Endothelial cell of umbilical vein (primary cell): ENCODE measurements around the gene LRP1B. TPM values are rescaled to one million over a fixed set of nuclear protein-coding genes. Genes with fewer than 3 reads are reported as not detected.

Experiments
- BruUV-seq: library from RNA; stranded (reverse); fragments of 400-500 nt; replicated peaks from 2 replicates; lab custom pipeline; 2021; lab: Mats Ljungman, UMichigan
- CTCF ChIA-PET: fragments of 300-600, 350-600 bp; sonication (Branson Sonifier 250); formaldehyde crosslinking; loops from one replicate; lab custom pipeline; 2021; ENCODE audit warnings: antibody characterized with exemption, inconsistent platforms; lab: Charles Lee
- POLR2A ChIA-PET: fragments of 300-600, 350-600 bp; sonication (Branson Sonifier 250); formaldehyde crosslinking; loops from one replicate; lab custom pipeline; 2021; ENCODE audit warnings: antibody characterized with exemption, inconsistent platforms; lab: Charles Lee
- DNase-seq: peaks from one replicate; pipeline ENCODE4 v3.0.0-alpha.2; 2011; ENCODE audit warnings: low read depth, low spot score
- FAIRE-seq: peaks from 2 replicates; lab custom pipeline; 2011; peaks lifted over from hg19 to GRCh38; lab: Jason Lieb, UNC
- H2AFZ ChIP-seq: 2 replicates; pipeline ENCODE4 v1.6.0; 2012; ENCODE audit warnings: low read depth, low read length, control low read depth, inconsistent platforms
- H3K27ac ChIP-seq: 2 replicates; pipeline ENCODE4 v1.5.1; 2011; ENCODE audit warnings: low read depth, mild to moderate bottlenecking, control low read depth, low read length, moderate library complexity; ENCODE audit not compliant: insufficient read depth
- H3K27me3 ChIP-seq, 2 experiments: 2 replicates each; pipeline versions ENCODE4 v1.6.0 to v1.6.1; 2011; ENCODE audit warnings: low read length in 2 of 2, mixed read lengths in 1 of 2; ENCODE audit not compliant: control insufficient read depth in 2 of 2, insufficient read depth in 2 of 2
- H3K36me3 ChIP-seq, 2 experiments: 2 replicates in 1 of 2; 3 replicates in 1 of 2; pipeline ENCODE4 v1.5.1; 2011; ENCODE audit warnings: low read length in 2 of 2, mild to moderate bottlenecking in 1 of 2, moderate library complexity in 1 of 2; ENCODE audit not compliant: control insufficient read depth in 2 of 2, insufficient read depth in 2 of 2; ENCODE audit errors: extremely low read depth in 1 of 2
- H3K4me1 ChIP-seq: 3 replicates; pipeline ENCODE4 v1.5.1; 2011; ENCODE audit warnings: mild to moderate bottlenecking, low read length; ENCODE audit not compliant: control insufficient read depth, insufficient read depth; ENCODE audit errors: extremely low read depth
- H3K4me2 ChIP-seq: 2 replicates; pipeline ENCODE4 v1.6.1; 2011; ENCODE audit warnings: low read length, control low read depth, mixed read lengths; ENCODE audit not compliant: insufficient read depth
- H3K4me3 ChIP-seq, 3 experiments: fragments of 200-600 bp in 1 of 3; sonication (generic), shearing (Covaris generic) in 1 of 3; replicated peaks in 1 of 3; 2 replicates each; pipeline ENCODE4 v1.5.1; 2011 to 2016; ENCODE audit warnings: control low read depth in 3 of 3, low read length in 3 of 3, mild to moderate bottlenecking in 2 of 3, inconsistent platforms in 1 of 3, low read depth in 1 of 3, moderate library complexity in 1 of 3; ENCODE audit not compliant: insufficient read depth in 1 of 3
- H3K79me2 ChIP-seq: 2 replicates; pipeline ENCODE4 v1.6.0; 2012; ENCODE audit warnings: low read length, inconsistent platforms; ENCODE audit not compliant: control insufficient read depth, insufficient read depth
- H3K9ac ChIP-seq: replicated peaks from 2 replicates; pipeline ENCODE3; 2011; ENCODE audit warnings: low read length, control low read depth; ENCODE audit not compliant: insufficient read depth; ENCODE audit errors: extremely low read depth
- H3K9me1 ChIP-seq: replicated peaks from 3 replicates; pipeline ENCODE4 v1.6.0; 2011; ENCODE audit warnings: mild to moderate bottlenecking, low read length; ENCODE audit not compliant: control insufficient read depth, insufficient read depth; ENCODE audit errors: extremely low read depth
- H3K9me3 ChIP-seq: replicated peaks from 2 replicates; pipeline ENCODE4 v1.5.1; 2012; ENCODE audit warnings: low read length, inconsistent platforms; ENCODE audit not compliant: control insufficient read depth, insufficient read depth
- H4K20me1 ChIP-seq: replicated peaks from 2 replicates; pipeline ENCODE3; 2011; ENCODE audit warnings: mild to moderate bottlenecking, low read length; ENCODE audit not compliant: control insufficient read depth, insufficient read depth; ENCODE audit errors: extremely low read depth
- CTCF ChIP-seq, 2 donors: IDR thresholded peaks; 1 replicate in 1 of 2; 2 replicates in 1 of 2; pipeline ENCODE4 v1.5.1; 2011; ENCODE audit warnings: low read length in 2 of 2, mild to moderate bottlenecking in 2 of 2, moderate library complexity in 2 of 2, control low read depth in 1 of 2, inconsistent platforms in 1 of 2, low read depth in 1 of 2; ENCODE audit not compliant: insufficient read depth in 1 of 2; ENCODE audit errors: extremely low read depth in 1 of 2
- EZH2 ChIP-seq: IDR thresholded peaks from 2 replicates; pipeline ENCODE4 v1.6.1; 2012; ENCODE audit warnings: borderline replicate concordance, low read depth, mild to moderate bottlenecking, moderate library complexity, low read length, inconsistent platforms; ENCODE audit not compliant: severe bottlenecking
- FOS ChIP-seq: IDR thresholded peaks from 2 replicates; pipeline ENCODE4 v1.6.1; 2011; ENCODE audit warnings: mild to moderate bottlenecking, low read length, moderate library complexity, borderline replicate concordance; ENCODE audit not compliant: insufficient read depth
- GATA2 ChIP-seq: IDR thresholded peaks from 2 replicates; pipeline ENCODE4 v1.7.0; 2011; ENCODE audit warnings: low read depth, mild to moderate bottlenecking, moderate library complexity, mixed read lengths, low read length; ENCODE audit not compliant: insufficient read length, insufficient read depth
- JUN ChIP-seq: IDR thresholded peaks from 2 replicates; pipeline ENCODE4 v1.6.1; 2011; ENCODE audit warnings: borderline replicate concordance, low read depth; ENCODE audit not compliant: insufficient read length, insufficient read depth
- MAX ChIP-seq: IDR thresholded peaks from 2 replicates; pipeline ENCODE4 v1.6.1; 2011; ENCODE audit not compliant: insufficient read depth, insufficient read length
- MYC ChIP-seq: IDR thresholded peaks from one replicate; pipeline ENCODE4 v1.6.1; 2011; ENCODE audit warnings: mild to moderate bottlenecking, low read depth, low read length
- POLR2A ChIP-seq: IDR thresholded peaks from 2 replicates; pipeline ENCODE4 v1.6.1; 2012; ENCODE audit warnings: low read depth, mild to moderate bottlenecking, control low read depth, low read length
- POLR2AphosphoS5 ChIP-seq: IDR thresholded peaks from 2 replicates; pipeline ENCODE4 v1.6.1; 2012; ENCODE audit warnings: low read depth, mild to moderate bottlenecking, control low read depth, low read length, moderate library complexity; ENCODE audit not compliant: insufficient read depth
- dilution Hi-C: fragments of 300-500 bp; cut with MboI; formaldehyde crosslinking; loops from one replicate; pipeline ENCODE4 v1.15.0; 2019; ENCODE audit warnings: low sequenced_read_pairs; ENCODE audit not compliant: extremely low pct_ligation_motif_present
- intact Hi-C: fragments of 100-400 bp; cut with micrococcal nuclease; formaldehyde crosslinking; loops from one replicate; pipeline ENCODE4 v1.10.0; 2022
- polyA plus RNA-seq, 4 experiments: library from polyadenylated mRNA; depleted of rRNA in 3 of 4; stranded (reverse) in 3 of 4; unstranded in 1 of 4; fragments of >200 nt; gene quantifications; 2 replicates each; pipeline versions ENCODE4 v1.2.1 to v1.2.3, GENCODE V29; 2011 to 2012; ENCODE audit warnings: missing spikeins in 1 of 4
- total RNA-seq: library from RNA; stranded (reverse); gene quantifications from 2 replicates; pipeline ENCODE4 v1.2.3, GENCODE V29; 2021

The LRP1B gene
- total and polyA plus RNA-seq, 2 donors (not counting 3 experiments of a cell fraction or from before 2014, with no cell fraction given) = 0.03 to 0.07 TPM

- H3K4me2 ChIP-seq = no peak overlapping the region
- FAIRE-seq (no peak), DNase-seq (no peak)
- TF ChIP-seq MAX (no peak), POLR2AphosphoS5 (no peak), EZH2 (no peak), CTCF (IDR thresholded peaks at IDR 0.05; ENCODE audit: extremely low read depth in 1 of 2, insufficient read depth in 1 of 2, low read depth in 1 of 2, low read length in 2 of 2) (no peak), GATA2 (no peak), MYC (no peak), POLR2A (no peak), JUN (no peak), FOS (no peak)
- H3K4me3 ChIP-seq = no peak overlapping the region
- H3K4me1 ChIP-seq = no peaks in the 10 kb centered on the region
- intact Hi-C loops = no loop called here
- no peaks in the 10 kb centered on the region for H3K27me3 ChIP-seq
- no peaks in the 10 kb centered on the region for H3K36me3 ChIP-seq
- H4K20me1 ChIP-seq = no peaks in the 10 kb centered on the region
- no peak overlapping the region for H3K9ac ChIP-seq
- H3K27ac ChIP-seq = no peak overlapping the region
- H2AFZ ChIP-seq = no peak overlapping the region
- BruUV-seq = no TSS peak
- no peaks in the 10 kb centered on the region for H3K79me2 ChIP-seq
- POLR2A ChIA-PET = no interaction called here
- no peaks in the 10 kb centered on the region for H3K9me3 ChIP-seq
- dilution Hi-C loops = no loop called here
- CTCF ChIA-PET = no interaction called here
- H3K9me1 ChIP-seq = no peaks in the 10 kb centered on the region
Observed at GRCh38 chr2:141736466-141736865, 394.4 kb downstream of the LRP1B start.
